ENCODE data around the gene PTPRB.

Gene PTPRB

GRCh38 chr12:70607107-70607506, 30.1 kb downstream of the PTPRB start:
- H3K36me3 ChIP-seq (ENCODE audit: low read length), result no peaks in the 10 kb centered on the region
- TF ChIP-seq EZH2phosphoT487 (conservative IDR thresholded peaks at IDR 0.05; ENCODE audit: low read length) (no peak), CTCF (IDR thresholded peaks at IDR 0.05; ENCODE audit: insufficient read depth, low read length, poor library complexity, severe bottlenecking) (no peak)
- H3F3A ChIP-seq (ENCODE audit: insufficient read depth), result no peaks in the 10 kb centered on the region

GRCh38 chr12:70605976-70606375, 31.3 kb downstream of the PTPRB start:
- no peak overlapping the region for H3K4me3 ChIP-seq (ENCODE audit: insufficient read depth, low read length, poor library complexity, severe bottlenecking)
- H3K27me3 ChIP-seq (ENCODE audit: low read length), result no peaks in the 10 kb centered on the region
- H3K36me3 ChIP-seq (ENCODE audit: low read length), result no peaks in the 10 kb centered on the region
- H3K9me2 ChIP-seq (replicated peaks; ENCODE audit: insufficient read depth, low read length), result no peaks in the 10 kb centered on the region
- no peaks in the 10 kb centered on the region for H3F3A ChIP-seq (ENCODE audit: insufficient read depth)
- H3K79me2 ChIP-seq (ENCODE audit: insufficient read depth, low read length), result no peaks in the 10 kb centered on the region
- H3K9me3 ChIP-seq (ENCODE audit: insufficient read depth, low read length), result no peaks in the 10 kb centered on the region
- H3K4me2 ChIP-seq (ENCODE audit: low read depth, low read length, poor library complexity, severe bottlenecking), result no peak overlapping the region
- no peaks in the 10 kb centered on the region for H4K20me1 ChIP-seq (ENCODE audit: low read depth, low read length)
- no peak for TF ChIP-seq EZH2phosphoT487 (conservative IDR thresholded peaks at IDR 0.05; ENCODE audit: low read length)
- no peak for TF ChIP-seq CTCF (IDR thresholded peaks at IDR 0.05; ENCODE audit: insufficient read depth, low read length, poor library complexity, severe bottlenecking)
- H3K9ac ChIP-seq (ENCODE audit: low read length), result no peak overlapping the region
- no peak overlapping the region for H3K27ac ChIP-seq (ENCODE audit: low read depth, low read length)
- no peak overlapping the region for H2AFZ ChIP-seq (ENCODE audit: low read depth, low read length, severe bottlenecking)

More at GRCh38 chr12:70607107-70607506, 30.1 kb downstream of the PTPRB start:
- no peak overlapping the region for H2AFZ ChIP-seq (ENCODE audit: low read depth, low read length, severe bottlenecking)
- no peaks in the 10 kb centered on the region for H4K20me1 ChIP-seq (ENCODE audit: low read depth, low read length)
- H3K79me2 ChIP-seq (ENCODE audit: insufficient read depth, low read length), result no peaks in the 10 kb centered on the region
- no peaks in the 10 kb centered on the region for H3K9me3 ChIP-seq (ENCODE audit: insufficient read depth, low read length)
- H3K4me3 ChIP-seq (ENCODE audit: insufficient read depth, low read length, poor library complexity, severe bottlenecking), result no peak overlapping the region
- H3K4me2 ChIP-seq (ENCODE audit: low read depth, low read length, poor library complexity, severe bottlenecking), result no peak overlapping the region
- no peaks in the 10 kb centered on the region for H3K27me3 ChIP-seq (ENCODE audit: low read length)
- H3K27ac ChIP-seq (ENCODE audit: low read depth, low read length), result no peak overlapping the region
- no peak overlapping the region for H3K9ac ChIP-seq (ENCODE audit: low read length)
- no peaks in the 10 kb centered on the region for H3K9me2 ChIP-seq (replicated peaks; ENCODE audit: insufficient read depth, low read length)

- TF ChIP-seq CTCF (IDR thresholded peaks at IDR 0.05; ENCODE audit: insufficient read depth, low read length, poor library complexity, severe bottlenecking) (no peak), EZH2phosphoT487 (conservative IDR thresholded peaks at IDR 0.05; ENCODE audit: low read length) (no peak)
- Histone ChIP-seq H3K27me3 (ENCODE audit: low read length) (no peaks in the 10 kb centered on the region), H3K27ac (ENCODE audit: low read depth, low read length) (no peak overlapping the region), H3K9me2 (replicated peaks; ENCODE audit: insufficient read depth, low read length) (no peaks in the 10 kb centered on the region), H3K4me2 (ENCODE audit: low read depth, low read length, poor library complexity, severe bottlenecking) (no peak overlapping the region), H4K20me1 (ENCODE audit: low read depth, low read length) (no peaks in the 10 kb centered on the region), H2AFZ (ENCODE audit: low read depth, low read length, severe bottlenecking) (no peak overlapping the region), H3K36me3 (ENCODE audit: low read length) (no peaks in the 10 kb centered on the region), H3K9me3 (ENCODE audit: insufficient read depth, low read length) (no peaks in the 10 kb centered on the region), H3F3A (ENCODE audit: insufficient read depth) (no peaks in the 10 kb centered on the region), H3K79me2 (ENCODE audit: insufficient read depth, low read length) (no peaks in the 10 kb centered on the region), H3K4me3 (ENCODE audit: insufficient read depth, low read length, poor library complexity, severe bottlenecking) (no peak overlapping the region), H3K9ac (ENCODE audit: low read length) (no peak overlapping the region)
These were observed 32.6 kb downstream of the PTPRB start for GRCh38 chr12:70604662-70605061.
